Measurements from ENCODE around the gene IQCH.

IQCH gene

DNA sequence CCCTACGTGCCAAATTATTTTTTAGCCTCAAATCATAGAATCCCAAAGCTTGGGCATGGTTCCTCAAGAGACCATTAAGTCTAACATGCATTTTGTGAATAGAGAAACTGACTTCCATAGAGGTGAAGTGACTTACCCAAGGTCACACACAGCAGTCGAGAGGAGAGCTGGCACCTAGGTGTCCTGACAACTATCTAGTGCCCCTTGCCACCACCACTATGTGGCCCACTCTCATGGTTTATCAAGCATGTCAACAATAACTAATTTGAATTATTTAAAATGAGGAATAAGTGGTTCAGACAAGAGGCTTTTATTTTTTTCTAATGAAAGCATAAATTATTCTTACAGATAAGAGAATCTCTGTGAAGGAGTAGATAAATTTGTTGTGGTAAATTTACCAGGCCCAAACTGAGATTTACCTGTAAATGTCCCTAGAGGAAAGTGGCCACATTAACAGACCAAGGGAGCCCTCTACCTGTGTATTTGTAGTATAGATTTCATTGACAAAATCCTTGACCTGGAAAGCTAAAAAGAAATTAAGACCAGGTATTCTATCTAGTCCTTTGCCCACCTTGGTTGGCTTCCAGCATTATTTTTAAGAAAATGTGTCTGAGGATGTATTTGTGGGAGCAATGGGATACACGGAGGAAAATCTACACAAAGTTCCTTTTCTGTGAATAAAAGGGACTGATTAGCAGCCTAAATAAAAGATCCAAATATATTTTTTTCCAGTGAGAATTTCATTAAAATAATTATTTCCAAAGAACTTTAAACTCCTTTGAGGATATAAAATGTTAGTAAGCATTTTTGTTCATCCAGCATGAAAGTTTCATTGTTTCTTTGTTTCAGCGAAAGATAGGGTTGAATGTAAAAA lies 49.1 kb downstream of the IQCH start:
- DNase-seq (ENCODE audit: low read depth) = no peak

- no peak for DNase-seq (ENCODE audit: low read depth)
These were observed 50.2 kb downstream of the IQCH start for GRCh38 chr15:67304778-67305177.

DNA sequence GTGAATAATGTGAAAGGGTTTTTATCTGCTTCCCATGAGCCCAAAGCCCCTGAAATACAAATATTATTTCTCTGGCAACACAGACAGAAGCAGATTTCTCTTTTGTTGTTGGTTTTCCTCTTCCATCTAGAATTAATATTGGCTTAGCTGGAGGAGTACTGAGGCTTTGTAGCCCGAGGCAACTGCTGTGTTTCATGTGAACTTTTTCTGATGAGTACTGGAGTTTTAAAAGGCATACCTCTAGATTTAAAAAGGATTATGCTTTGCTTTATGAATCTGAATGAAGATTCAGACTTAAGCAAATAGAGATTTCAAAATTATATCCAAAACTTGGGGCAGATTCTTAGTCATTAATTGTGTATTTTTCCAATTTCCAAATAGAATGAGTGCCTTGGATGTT lies 50.9 kb downstream of the IQCH start:
- DNase-seq (ENCODE audit: low read depth) = no peak

DNA sequence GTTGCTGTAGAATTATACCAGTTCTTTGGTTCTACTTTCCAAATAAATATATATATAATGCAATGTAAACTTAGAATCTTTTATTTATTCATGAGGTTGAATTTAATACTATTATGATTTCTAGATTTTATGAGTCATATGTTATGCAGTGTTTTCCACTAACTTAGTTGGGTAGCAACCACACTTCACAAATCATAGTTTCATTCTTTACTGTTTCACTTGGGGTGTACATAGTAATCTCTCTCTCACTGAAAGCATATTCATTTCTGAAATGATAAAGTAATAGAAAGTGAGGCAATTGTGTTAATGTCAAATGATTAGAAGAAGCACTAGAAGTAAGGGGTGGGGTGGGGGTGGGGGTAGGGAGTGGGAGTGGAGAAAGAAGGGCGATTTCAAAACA lies 52.6 kb downstream of the IQCH start:
- DNase-seq (ENCODE audit: low read depth) = no peak

DNA sequence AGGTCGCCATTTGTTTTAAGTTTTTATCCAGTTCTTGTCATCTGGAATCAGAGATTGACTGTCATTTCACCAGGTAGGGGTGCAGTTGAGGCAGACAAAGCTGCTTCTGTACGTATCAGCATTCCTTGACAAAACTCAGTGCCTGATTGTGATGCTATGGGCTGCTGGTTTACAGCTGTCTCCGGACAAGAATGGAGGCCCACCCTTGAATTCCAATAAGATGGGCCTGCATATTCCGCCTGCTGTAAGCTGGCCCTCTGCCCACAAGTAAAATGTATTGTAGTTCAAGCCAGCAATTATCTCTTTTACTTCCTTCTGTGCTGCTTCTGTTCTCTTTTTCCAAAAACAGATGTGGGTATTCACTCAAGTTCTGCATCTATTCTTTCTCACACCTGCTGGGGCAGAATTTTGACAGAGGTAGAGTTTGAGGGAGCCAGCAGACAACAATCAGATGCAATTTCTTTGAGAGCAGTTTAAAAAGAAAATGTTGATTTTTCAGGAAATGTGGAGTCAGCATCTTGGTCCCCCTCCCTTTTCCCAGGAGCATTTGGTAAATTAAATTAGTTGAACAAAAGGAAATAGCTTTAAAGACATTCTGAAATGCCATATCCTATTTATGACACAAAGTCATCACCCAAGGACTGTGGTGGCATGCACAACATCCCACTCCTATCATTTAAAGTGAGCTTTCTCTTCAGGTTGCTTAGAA lies 53.5 kb downstream of the IQCH start:
- no peak for DNase-seq (ENCODE audit: low read depth)

GRCh38 chr15:67311731-67312130 lies 57.1 kb downstream of the IQCH start:
- no peak for DNase-seq (ENCODE audit: low read depth)

- DNase-seq (ENCODE audit: low read depth) = no peak
These were observed 65.4 kb downstream of the IQCH start for GRCh38 chr15:67319961-67320360.

- no peak for DNase-seq (ENCODE audit: low read depth)
These were observed 66.8 kb downstream of the IQCH start for GRCh38 chr15:67321352-67321751.

DNA sequence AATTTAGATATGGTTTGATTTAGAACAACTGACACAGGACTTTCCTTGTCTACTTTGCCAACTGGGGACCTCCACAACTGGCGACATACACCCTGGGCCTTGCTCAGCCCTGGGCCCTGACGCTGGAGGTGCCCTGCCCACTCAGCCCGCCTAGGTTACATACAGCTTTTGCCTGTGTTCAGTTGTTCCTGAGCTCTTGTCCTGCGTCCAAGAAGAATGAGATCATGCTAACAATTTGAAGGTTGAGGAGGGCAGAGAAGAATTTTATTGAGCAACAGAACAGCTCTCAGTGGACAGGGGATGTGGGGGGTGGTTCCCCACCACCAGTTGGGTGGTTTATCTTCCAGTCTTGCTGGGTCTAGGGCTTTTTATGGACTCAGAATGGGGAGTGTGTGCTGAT lies 67.9 kb downstream of the IQCH start:
- DNase-seq (ENCODE audit: low read depth) = peak; percentile 22

DNA sequence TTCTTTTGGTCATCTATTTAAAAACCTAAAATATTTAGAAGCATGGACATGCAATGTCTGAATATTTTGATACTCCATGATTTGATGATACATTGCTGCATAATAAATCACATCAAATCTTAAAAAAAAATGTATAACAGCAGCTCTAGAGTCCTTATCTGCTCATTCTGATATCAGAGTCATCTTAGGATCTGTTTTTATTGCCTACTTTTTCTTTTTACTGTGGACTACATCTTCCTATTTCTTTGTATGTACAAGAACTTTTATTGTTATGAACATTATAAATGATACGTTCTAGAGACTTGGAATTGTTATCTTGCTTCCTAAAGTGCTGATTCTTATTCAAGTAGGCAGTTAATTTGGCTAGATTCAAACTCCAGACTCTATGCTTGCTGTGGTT lies 72.7 kb downstream of the IQCH start:
- DNase-seq (ENCODE audit: low read depth) = no peak

DNA sequence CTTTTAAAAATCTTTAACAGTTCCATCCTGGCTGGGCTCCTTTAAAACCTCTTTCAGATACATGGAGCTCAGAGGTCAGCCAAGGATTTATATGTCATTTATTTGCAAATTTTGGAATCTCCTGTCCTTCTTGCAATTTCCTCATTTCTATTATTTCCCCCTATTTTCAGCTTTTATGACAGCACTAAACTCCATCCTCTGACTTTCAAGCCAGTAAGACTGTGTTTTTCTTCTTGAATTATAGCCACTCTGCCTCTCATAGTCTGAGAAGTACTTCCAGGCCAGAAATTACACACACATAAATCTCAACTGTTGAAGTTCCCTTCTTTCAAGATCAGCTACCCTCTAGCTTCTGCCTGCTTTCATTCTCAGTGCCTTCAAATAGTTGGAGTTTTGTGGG lies 73.2 kb downstream of the IQCH start:
- DNase-seq (ENCODE audit: low read depth) = no peak

GRCh38 chr15:67329984-67330733 lies 75.6 kb downstream of the IQCH start:
- DNase-seq (ENCODE audit: low read depth) = no peak

DNA sequence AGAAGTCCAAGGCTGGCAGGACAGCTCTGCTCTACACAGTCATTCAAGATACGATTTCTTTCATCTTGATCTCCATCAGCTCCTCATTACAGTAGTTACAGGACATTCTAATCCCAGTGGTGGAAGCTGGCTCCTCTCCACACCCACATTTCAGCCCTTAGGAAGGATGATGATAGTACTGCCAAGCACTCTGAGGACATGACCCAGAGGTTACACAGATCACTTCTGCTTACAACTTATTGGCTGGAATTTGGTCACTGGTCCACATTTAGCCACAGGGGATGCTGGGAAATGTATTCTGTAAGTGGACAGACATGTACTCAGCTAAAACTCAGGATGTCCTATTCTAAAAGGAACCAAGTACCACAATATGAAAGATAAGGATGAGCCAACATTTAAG lies 77.1 kb downstream of the IQCH start:
- DNase-seq (ENCODE audit: low read depth) = no peak

GRCh38 chr15:67335026-67335425 lies 80.4 kb downstream of the IQCH start:
- no peak for DNase-seq (ENCODE audit: low read depth)

DNA sequence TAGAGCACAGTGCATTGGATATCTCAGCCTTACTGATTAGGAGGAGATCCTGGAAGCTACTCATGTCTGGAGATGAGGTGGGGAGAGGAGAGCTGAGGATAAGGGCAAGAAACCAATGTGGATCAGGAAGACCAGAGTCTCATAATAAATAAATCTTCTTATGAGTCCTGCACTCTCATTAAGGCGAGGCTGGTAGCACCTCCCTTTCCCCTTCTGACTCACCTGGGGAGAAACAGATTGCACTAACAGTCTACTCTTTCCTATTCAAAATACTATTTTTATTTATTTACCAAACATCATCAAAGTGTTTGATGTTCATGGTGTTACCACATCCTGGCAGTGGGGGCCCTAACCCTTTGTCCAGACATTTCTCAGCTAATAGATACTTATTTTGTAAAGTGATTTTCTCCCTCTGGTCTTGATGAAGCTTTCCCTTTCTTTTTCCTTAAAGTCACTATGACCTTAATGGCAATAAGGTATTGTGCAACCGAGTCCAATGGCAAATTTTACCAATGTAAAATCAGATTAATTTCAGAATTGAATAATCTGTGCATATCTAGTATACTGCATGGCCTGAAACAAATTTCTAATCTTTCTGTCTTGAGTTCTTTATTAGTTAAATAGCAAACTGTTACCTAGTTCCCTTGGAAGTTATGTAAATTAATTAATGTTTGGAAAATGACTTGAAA lies 81.1 kb downstream of the IQCH start:
- DNase-seq (ENCODE audit: low read depth) = no peak

DNA sequence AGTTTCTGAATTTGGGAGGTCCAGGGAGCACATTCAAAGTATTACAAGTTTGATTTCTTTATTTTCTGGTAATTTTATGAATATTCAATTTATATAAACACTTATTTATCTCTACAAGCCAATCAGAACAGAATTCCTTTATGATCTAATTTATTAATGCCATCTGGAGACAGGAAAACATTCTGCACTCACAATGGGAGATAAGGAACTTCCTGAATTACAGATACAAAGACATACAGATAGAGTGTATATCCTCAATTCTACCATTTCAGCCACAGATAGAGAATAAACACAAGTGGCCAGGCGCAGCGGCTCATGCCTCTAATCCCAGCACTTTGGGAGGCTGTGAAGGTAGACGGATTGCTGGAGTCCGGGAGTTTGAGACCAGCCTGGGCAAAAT lies 86.0 kb downstream of the IQCH start:
- DNase-seq (ENCODE audit: low read depth) = no peak

DNA sequence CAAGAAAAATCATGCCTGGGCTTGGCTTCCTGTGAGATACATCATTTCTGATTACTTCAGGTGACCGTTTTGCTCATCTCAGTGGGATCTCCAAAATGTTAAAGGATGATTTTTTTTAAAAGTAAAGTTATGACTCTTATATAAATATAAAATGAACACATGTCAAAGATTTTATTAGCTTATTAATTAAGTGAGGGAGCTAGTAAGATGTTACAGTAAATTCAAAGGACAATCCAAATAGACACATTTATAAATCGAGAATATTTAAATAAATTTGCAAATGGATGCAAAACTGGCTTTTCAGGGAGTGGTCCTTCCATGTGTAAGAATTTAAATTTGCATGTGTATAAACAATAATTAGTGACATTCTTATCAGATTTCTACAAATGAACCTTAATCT lies 87.0 kb downstream of the IQCH start:
- no peak for DNase-seq (ENCODE audit: low read depth)

GRCh38 chr15:67343206-67343605 lies 88.6 kb downstream of the IQCH start:
- DNase-seq (ENCODE audit: low read depth) = no peak

GRCh38 chr15:67349634-67350033 lies 95.0 kb downstream of the IQCH start:
- DNase-seq (ENCODE audit: low read depth) = no peak

DNA sequence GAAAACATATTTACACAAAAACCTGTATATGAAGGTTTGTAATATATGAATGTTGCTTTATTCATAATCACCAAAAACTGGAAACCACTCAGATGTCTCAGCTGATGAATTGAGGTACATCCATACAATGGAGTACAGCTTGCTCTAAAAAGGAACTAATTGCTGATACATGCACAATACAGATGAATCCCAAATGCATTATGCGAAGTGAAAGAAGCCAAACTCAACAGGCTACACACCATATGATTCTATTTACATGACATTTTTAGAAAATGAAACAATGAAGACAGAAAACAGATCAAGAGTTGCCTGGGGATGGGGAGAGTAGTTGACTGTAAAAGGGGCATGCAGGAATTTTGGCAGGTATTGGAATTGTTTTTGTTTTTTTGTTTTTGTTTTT lies 95.5 kb downstream of the IQCH start:
- DNase-seq (ENCODE audit: low read depth) = no peak

DNA sequence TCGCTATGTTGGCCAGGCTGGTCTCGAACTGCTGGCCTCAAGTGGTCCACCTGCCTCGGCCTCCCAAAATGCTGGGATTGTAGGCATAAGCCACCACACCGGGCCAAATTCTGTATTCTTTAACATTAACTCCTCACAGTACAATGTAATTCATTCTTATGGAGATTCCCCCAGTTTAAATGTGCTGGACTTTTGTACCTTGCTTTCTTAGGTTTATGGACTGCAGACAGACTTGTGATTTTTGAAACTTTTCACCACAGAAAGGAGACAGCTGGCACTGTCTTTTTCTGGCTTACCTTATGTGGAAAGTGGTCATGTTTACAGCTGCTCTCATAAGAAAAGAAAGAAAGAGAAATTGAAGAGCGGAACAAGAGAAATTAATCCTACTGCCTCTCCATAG lies 103.8 kb downstream of the IQCH start:
- DNase-seq (ENCODE audit: low read depth) = no peak

GRCh38 chr15:67358812-67359211 lies 104.2 kb downstream of the IQCH start:
- no peak for DNase-seq (ENCODE audit: low read depth)

Data from non-pigmented ciliary epithelial cell (primary cell).